ENCODE measurements around the gene PGM3. TPM values are rescaled to one million over a fixed set of nuclear protein-coding genes. Genes with fewer than 3 reads are reported as not detected.

The PGM3 gene, protein sequence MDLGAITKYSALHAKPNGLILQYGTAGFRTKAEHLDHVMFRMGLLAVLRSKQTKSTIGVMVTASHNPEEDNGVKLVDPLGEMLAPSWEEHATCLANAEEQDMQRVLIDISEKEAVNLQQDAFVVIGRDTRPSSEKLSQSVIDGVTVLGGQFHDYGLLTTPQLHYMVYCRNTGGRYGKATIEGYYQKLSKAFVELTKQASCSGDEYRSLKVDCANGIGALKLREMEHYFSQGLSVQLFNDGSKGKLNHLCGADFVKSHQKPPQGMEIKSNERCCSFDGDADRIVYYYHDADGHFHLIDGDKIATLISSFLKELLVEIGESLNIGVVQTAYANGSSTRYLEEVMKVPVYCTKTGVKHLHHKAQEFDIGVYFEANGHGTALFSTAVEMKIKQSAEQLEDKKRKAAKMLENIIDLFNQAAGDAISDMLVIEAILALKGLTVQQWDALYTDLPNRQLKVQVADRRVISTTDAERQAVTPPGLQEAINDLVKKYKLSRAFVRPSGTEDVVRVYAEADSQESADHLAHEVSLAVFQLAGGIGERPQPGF
- 109 and 120 TPM in 2 replicates for total RNA-seq

DNA sequence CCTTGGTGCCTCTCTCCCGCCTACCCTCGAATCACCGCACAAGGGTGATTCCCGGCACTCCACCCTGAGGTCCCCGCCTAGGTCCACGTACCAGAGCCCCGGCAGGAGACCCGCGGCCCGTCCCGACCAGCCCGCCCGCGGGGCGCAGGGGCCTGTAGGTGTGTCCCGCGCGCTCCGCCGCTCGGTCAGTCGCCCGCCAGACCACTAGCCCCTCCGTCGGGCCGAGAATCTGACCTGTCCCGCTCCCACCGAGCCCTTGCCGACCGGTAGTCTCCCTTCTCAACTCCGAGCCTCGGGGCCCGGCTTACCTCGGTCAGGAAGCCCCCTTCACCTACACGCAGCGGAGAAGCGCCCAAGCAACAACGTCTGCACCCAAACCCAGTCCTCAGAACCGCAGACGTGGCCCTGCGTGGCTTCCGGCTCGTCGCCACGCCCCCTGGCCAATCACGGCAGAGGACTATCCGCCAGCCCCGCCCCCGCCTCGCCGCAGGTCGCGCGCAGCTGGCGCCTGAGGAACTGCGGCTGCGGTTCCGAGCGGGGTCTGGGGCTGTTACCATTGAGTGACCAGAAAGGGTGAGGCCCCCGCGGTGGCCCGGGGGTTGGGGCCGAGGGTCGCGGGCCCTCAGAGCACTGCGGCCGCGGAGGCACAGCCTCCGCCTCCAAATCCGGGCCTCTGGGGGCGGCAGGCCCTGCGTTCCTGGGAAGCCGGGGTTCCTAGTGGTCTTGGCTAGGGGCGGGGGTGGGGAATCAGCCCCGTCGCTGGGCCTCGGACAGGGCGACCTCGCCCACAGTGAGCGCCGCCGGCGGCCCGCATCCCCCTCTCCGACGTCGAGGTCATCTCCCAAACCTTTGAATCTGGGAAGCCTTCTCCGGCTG lies at the start of gene PGM3, which contains the start of gene RWDD2A:
PGM3 (minus strand) TSS at position 395 of the 876 bp plus-strand sequence. CDS start 2,253 bp downstream, outside the sequence.
RWDD2A (plus strand) TSS at position 487 of the 876 bp plus-strand sequence. CDS start 1,095 bp downstream, outside the sequence.

Other genes starting within 250 kb of the PGM3 start
- 4.0 and 4.2 TPM in 2 replicates for gene UBE3D, start 127.4 kb downstream of the PGM3 start, total RNA-seq
- 30.6 and 36.1 TPM in 2 replicates for gene DOP1A, start 125.6 kb downstream of the PGM3 start, total RNA-seq
- 5.0 and 5.7 TPM in 2 replicates for gene RWDD2A, start 92 bp upstream of the PGM3 start, total RNA-seq
- 8.3 and 20.3 TPM in 2 replicates for gene ME1, start 237.8 kb upstream of the PGM3 start, total RNA-seq

Measured in aortic smooth muscle cell (primary cell).